ENCODE data around the gene USP10.

- TF ChIP-seq GATA2 (IDR thresholded peaks at IDR 0.05; ENCODE audit: low read depth, low read length) (no peak), GATA3 (IDR thresholded peaks at IDR 0.05; ENCODE audit: low read depth, low read length) (no peak)
Measured at GRCh38 chr16:84741340-84741830, 41.6 kb downstream of the USP10 start.
